Prostate gland (tissue), 2 donors: ENCODE results near the gene SSC5D. TPM values are rescaled to one million over a fixed set of nuclear protein-coding genes. Genes with fewer than 3 reads are reported as not detected.
"Not testable (repeated sequence)": the region's sequence is repeated elsewhere in the genome, so short reads cannot be mapped to it uniquely, and the experiment has no call there.

ENCODE experiments used
- DNase-seq: peaks from one replicate; pipeline ENCODE4 v3.0.0-alpha.2; 2019; ENCODE audit warnings: low spot score
- H3K27ac ChIP-seq, 2 donors: fragments of 200-600 bp; sonication (generic); 2 replicates each; pipeline ENCODE4 v1.5.1; 2017 to 2019
- H3K27me3 ChIP-seq: fragments of 200-600 bp; sonication (generic); replicated peaks from 2 replicates; pipeline ENCODE4 v1.5.1; 2019; ENCODE audit not compliant: insufficient read depth
- H3K36me3 ChIP-seq, 2 donors: fragments of 200-600 bp; sonication (generic); 1 replicate in 1 of 2; 2 replicates in 1 of 2; pipeline versions ENCODE4 v1.5.1 to v1.8.1; 2017 to 2019
- H3K4me1 ChIP-seq: fragments of 200-600 bp; sonication (generic); replicated peaks from 2 replicates; pipeline ENCODE4 v1.5.1; 2019
- H3K4me3 ChIP-seq, 2 donors: fragments of 200-600 bp; sonication (generic); 2 replicates each; pipeline ENCODE4 v1.5.1; 2017 to 2019
- H3K9me3 ChIP-seq: fragments of 200-600 bp; sonication (generic); 2 replicates; pipeline ENCODE4 v1.5.1; 2017
- POLR2A ChIP-seq: fragments of 450-650 bp; IDR thresholded peaks from one replicate; pipeline ENCODE4 v1.6.1; 2016; ENCODE audit warnings: antibody characterized with exemption, mild to moderate bottlenecking
- POLR2AphosphoS5 ChIP-seq: sonication (generic); formaldehyde crosslinking; IDR thresholded peaks from one replicate; pipeline ENCODE4 v1.6.1; 2017; ENCODE audit warnings: antibody characterized with exemption
- WGBS: methylation state at CpG from one replicate; pipeline ENCODE4 v1.1.5; 2018; 5-methylcytosine and 5-hydroxymethylcytosine counted together
- intact Hi-C: fragments of 100-400 bp; cut with DNase I; formaldehyde crosslinking; loops from one replicate; pipeline ENCODE4 v1.14.2; 2022
- total RNA-seq, 2 donors: library from RNA; depleted of rRNA; stranded (reverse); fragments of >200 nt; gene quantifications; one replicate each; pipeline ENCODE4 v1.1.0, GENCODE V29; 2016
- TF ChIP-seq, protein P1 (sequence below), 4 experiments: fragments of 200-600 bp in 2 of 4; fragments of 450-650 bp in 2 of 4; sonication (generic) in 2 of 4; IDR thresholded peaks; 1 replicate in 3 of 4; 2 replicates in 1 of 4; pipeline ENCODE4 v1.5.1; 2016 to 2019; ENCODE audit warnings: antibody characterized with exemption in 4 of 4, mild to moderate bottlenecking in 2 of 4, moderate library complexity in 2 of 4

The SSC5D gene
- total RNA-seq, 2 donors from 2014 or later, result 5.6 to 8.6 TPM

- H3K4me1 ChIP-seq, result no peaks in the 10 kb centered on the region
- H3K27ac ChIP-seq, result no peak overlapping the region
- no peaks in the 10 kb centered on the region for H3K9me3 ChIP-seq
- peak; percentile 36 for TF ChIP-seq POLR2AphosphoS5
- TF ChIP-seq, protein P1, sequence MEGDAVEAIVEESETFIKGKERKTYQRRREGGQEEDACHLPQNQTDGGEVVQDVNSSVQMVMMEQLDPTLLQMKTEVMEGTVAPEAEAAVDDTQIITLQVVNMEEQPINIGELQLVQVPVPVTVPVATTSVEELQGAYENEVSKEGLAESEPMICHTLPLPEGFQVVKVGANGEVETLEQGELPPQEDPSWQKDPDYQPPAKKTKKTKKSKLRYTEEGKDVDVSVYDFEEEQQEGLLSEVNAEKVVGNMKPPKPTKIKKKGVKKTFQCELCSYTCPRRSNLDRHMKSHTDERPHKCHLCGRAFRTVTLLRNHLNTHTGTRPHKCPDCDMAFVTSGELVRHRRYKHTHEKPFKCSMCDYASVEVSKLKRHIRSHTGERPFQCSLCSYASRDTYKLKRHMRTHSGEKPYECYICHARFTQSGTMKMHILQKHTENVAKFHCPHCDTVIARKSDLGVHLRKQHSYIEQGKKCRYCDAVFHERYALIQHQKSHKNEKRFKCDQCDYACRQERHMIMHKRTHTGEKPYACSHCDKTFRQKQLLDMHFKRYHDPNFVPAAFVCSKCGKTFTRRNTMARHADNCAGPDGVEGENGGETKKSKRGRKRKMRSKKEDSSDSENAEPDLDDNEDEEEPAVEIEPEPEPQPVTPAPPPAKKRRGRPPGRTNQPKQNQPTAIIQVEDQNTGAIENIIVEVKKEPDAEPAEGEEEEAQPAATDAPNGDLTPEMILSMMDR (IDR thresholded peaks at IDR 0.05), result no peak
- H3K27me3 ChIP-seq, result peaks cover 20% of the 10 kb centered on the region
- intact Hi-C loops, result no loop called here
- DNase-seq, result peak; percentile 18
- WGBS, result 43% methylated on average over 8 of the region's 8 CpGs
- H3K36me3 ChIP-seq, result no peaks in the 10 kb centered on the region
- no peak overlapping the region for H3K4me3 ChIP-seq
These were observed 42.2 kb upstream of the SSC5D start for GRCh38 chr19:55446060-55446459.

GRCh38 chr19:55447421-55448174, 40.6 kb upstream of the SSC5D start:
- no peaks in the 10 kb centered on the region for H3K9me3 ChIP-seq
- intact Hi-C loops, result no loop called here
- no peak overlapping the region for H3K27ac ChIP-seq
- H3K4me1 ChIP-seq, result peaks cover 13% of the 10 kb centered on the region
- H3K27me3 ChIP-seq, result peaks cover 26% of the 10 kb centered on the region
- H3K36me3 ChIP-seq, result no peaks in the 10 kb centered on the region
- TF ChIP-seq POLR2A (no peak), POLR2AphosphoS5 (no peak)
- TF ChIP-seq, protein P1 (IDR thresholded peaks at IDR 0.05), result no peak
- 20% methylated on average over 16 of the region's 16 CpGs for WGBS
- H3K4me3 ChIP-seq, result no peak overlapping the region
- DNase-seq, result peak; percentile 33

- Histone ChIP-seq H3K27me3 (peaks cover 26% of the 10 kb centered on the region), H3K4me1 (peaks cover 13% of the 10 kb centered on the region)
- H3K4me3 ChIP-seq, intact Hi-C loops, H3K27ac ChIP-seq, DNase-seq, H3K9me3 ChIP-seq, H3K36me3 ChIP-seq: not testable (repeated sequence)
- 90% methylated on average over 5 of the region's 5 CpGs for WGBS
These were observed 40.1 kb upstream of the SSC5D start for GRCh38 chr19:55448175-55448490.

GRCh38 chr19:55449469-55449868, 38.8 kb upstream of the SSC5D start:
- H3K27me3 ChIP-seq, result peaks cover 15% of the 10 kb centered on the region
- H3K4me1 ChIP-seq, result peaks cover 13% of the 10 kb centered on the region
- H3K36me3 ChIP-seq, result no peaks in the 10 kb centered on the region
- no peak overlapping the region for H3K4me3 ChIP-seq
- DNase-seq, result no peak
- intact Hi-C loops, result no loop called here
- no peaks in the 10 kb centered on the region for H3K9me3 ChIP-seq
- no peak for TF ChIP-seq POLR2AphosphoS5
- TF ChIP-seq, protein P1 (IDR thresholded peaks at IDR 0.05), result no peak
- TF ChIP-seq POLR2A, result no peak
- 32% methylated on average over 16 of the region's 16 CpGs for WGBS
- H3K27ac ChIP-seq, result no peak overlapping the region

GRCh38 chr19:55451163-55451964, 36.9 kb upstream of the SSC5D start:
- WGBS, result under 1% methylated on average over 58 of the region's 80 CpGs
- H3K4me3 ChIP-seq, result no peak overlapping the region
- no peak for DNase-seq
- H3K27me3 ChIP-seq, result peaks cover 9% of the 10 kb centered on the region
- no peaks in the 10 kb centered on the region for H3K36me3 ChIP-seq
- H3K4me1 ChIP-seq, result peaks cover 13% of the 10 kb centered on the region
- H3K9me3 ChIP-seq, result no peaks in the 10 kb centered on the region
- TF ChIP-seq POLR2AphosphoS5, result no peak
- TF ChIP-seq, protein P1 (IDR thresholded peaks at IDR 0.05), result no peak
- no peak for TF ChIP-seq POLR2A
- no peak overlapping the region for H3K27ac ChIP-seq
- intact Hi-C loops, result no loop called here
